ENCODE results near the gene CEACAM19.

CEACAM19 gene

DNA sequence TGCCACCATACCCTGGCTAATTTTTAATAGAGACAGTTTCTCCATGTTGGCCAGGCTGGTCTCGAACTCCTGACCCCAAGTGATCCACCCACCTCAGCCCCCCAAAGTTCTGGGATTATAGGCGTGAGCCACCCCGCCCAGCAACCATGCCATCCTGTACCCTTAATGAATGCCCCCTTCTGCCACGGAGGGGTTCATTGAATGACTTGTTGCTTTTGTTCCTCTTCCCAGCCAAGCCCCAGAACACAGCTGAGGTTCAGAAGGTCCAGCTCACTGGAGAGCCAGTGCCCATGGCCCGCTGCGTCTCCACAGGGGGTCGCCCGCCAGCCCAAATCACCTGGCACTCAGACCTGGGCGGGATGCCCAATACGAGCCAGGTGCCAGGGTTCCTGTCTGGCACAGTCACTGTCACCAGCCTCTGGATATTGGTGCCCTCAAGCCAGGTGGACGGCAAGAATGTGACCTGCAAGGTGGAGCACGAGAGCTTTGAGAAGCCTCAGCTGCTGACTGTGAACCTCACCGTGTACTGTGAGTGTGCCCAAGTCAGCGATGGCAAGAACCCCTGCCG lies 21.6 kb upstream of the CEACAM19 start:
- ATAC-seq, result no peak
- TF ChIP-seq ZC3H10 (CRISPR knock-in tag; IDR thresholded peaks at IDR 0.05) (no peak), SNAI2 (CRISPR knock-in tag; IDR thresholded peaks at IDR 0.05) (no peak), TOX (CRISPR knock-in tag; IDR thresholded peaks at IDR 0.05; ENCODE audit: borderline replicate concordance) (no peak), ISL1 (CRISPR knock-in tag; IDR thresholded peaks at IDR 0.05) (no peak), ZFP30 (CRISPR knock-in tag; IDR thresholded peaks at IDR 0.05) (no peak), ZNF8 (CRISPR knock-in tag; IDR thresholded peaks at IDR 0.05) (no peak), PPARA (CRISPR knock-in tag; IDR thresholded peaks at IDR 0.05; ENCODE audit: borderline replicate concordance) (no peak), ZFP3 (CRISPR knock-in tag; IDR thresholded peaks at IDR 0.05) (no peak), ZNF565 (CRISPR knock-in tag; conservative IDR thresholded peaks at IDR 0.05; ENCODE audit: low read depth) (no peak), CSDC2 (CRISPR knock-in tag; IDR thresholded peaks at IDR 0.05) (no peak), RARB (CRISPR knock-in tag; IDR thresholded peaks at IDR 0.05) (no peak), ARNTL (CRISPR knock-in tag; IDR thresholded peaks at IDR 0.05; ENCODE audit: borderline replicate concordance, low read depth) (no peak), GLIS3 (CRISPR knock-in tag; IDR thresholded peaks at IDR 0.05) (no peak), BACH2 (CRISPR knock-in tag; IDR thresholded peaks at IDR 0.05; ENCODE audit: borderline replicate concordance) (no peak), OSR1 (CRISPR knock-in tag; IDR thresholded peaks at IDR 0.05) (no peak), TCF4 (CRISPR knock-in tag; IDR thresholded peaks at IDR 0.05; ENCODE audit: borderline replicate concordance) (no peak), ESRRG (CRISPR knock-in tag; IDR thresholded peaks at IDR 0.05) (no peak)
- TF ChIP-seq, protein P1, sequence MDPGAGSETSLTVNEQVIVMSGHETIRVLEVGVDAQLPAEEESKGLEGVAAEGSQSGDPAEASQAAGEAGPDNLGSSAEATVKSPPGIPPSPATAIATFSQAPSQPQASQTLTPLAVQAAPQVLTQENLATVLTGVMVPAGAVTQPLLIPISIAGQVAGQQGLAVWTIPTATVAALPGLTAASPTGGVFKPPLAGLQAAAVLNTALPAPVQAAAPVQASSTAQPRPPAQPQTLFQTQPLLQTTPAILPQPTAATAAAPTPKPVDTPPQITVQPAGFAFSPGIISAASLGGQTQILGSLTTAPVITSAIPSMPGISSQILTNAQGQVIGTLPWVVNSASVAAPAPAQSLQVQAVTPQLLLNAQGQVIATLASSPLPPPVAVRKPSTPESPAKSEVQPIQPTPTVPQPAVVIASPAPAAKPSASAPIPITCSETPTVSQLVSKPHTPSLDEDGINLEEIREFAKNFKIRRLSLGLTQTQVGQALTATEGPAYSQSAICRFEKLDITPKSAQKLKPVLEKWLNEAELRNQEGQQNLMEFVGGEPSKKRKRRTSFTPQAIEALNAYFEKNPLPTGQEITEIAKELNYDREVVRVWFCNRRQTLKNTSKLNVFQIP (CRISPR knock-in tag; IDR thresholded peaks at IDR 0.05; ENCODE audit: borderline replicate concordance, low read depth), result no peak
- TF ChIP-seq, protein P2, sequence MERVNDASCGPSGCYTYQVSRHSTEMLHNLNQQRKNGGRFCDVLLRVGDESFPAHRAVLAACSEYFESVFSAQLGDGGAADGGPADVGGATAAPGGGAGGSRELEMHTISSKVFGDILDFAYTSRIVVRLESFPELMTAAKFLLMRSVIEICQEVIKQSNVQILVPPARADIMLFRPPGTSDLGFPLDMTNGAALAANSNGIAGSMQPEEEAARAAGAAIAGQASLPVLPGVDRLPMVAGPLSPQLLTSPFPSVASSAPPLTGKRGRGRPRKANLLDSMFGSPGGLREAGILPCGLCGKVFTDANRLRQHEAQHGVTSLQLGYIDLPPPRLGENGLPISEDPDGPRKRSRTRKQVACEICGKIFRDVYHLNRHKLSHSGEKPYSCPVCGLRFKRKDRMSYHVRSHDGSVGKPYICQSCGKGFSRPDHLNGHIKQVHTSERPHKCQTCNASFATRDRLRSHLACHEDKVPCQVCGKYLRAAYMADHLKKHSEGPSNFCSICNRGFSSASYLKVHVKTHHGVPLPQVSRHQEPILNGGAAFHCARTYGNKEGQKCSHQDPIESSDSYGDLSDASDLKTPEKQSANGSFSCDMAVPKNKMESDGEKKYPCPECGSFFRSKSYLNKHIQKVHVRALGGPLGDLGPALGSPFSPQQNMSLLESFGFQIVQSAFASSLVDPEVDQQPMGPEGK (CRISPR knock-in tag; IDR thresholded peaks at IDR 0.05; ENCODE audit: borderline replicate concordance), result no peak
- TF ChIP-seq, protein P3, sequence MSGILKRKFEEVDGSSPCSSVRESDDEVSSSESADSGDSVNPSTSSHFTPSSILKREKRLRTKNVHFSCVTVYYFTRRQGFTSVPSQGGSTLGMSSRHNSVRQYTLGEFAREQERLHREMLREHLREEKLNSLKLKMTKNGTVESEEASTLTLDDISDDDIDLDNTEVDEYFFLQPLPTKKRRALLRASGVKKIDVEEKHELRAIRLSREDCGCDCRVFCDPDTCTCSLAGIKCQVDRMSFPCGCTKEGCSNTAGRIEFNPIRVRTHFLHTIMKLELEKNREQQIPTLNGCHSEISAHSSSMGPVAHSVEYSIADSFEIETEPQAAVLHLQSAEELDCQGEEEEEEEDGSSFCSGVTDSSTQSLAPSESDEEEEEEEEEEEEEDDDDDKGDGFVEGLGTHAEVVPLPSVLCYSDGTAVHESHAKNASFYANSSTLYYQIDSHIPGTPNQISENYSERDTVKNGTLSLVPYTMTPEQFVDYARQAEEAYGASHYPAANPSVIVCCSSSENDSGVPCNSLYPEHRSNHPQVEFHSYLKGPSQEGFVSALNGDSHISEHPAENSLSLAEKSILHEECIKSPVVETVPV (CRISPR knock-in tag; IDR thresholded peaks at IDR 0.05), result no peak

DNA sequence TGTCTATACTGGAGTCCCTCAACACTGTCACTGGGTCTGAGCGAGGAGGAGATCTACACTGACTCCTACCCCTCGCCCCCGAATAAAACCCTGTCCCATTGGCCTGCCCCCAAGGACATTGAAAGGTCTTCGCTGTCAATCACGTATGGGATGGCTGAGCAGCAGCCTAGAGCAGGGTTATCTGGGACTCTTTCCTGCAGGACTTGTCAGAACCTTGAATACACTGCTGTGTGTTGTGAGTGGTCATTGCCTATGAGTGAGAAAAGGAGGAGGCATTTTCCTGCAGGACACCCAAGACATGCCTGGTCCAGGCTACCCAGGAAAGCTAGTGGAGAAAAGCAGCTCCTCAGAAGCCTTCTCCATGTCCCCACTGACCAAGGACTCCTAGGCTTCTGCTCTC lies 17.9 kb upstream of the CEACAM19 start:
- ATAC-seq, result no peak
- TF ChIP-seq TCF4 (CRISPR knock-in tag; IDR thresholded peaks at IDR 0.05; ENCODE audit: borderline replicate concordance) (no peak), RARB (CRISPR knock-in tag; IDR thresholded peaks at IDR 0.05) (no peak), SNAI2 (CRISPR knock-in tag; IDR thresholded peaks at IDR 0.05) (no peak), ZFP30 (CRISPR knock-in tag; IDR thresholded peaks at IDR 0.05) (no peak), GLIS3 (CRISPR knock-in tag; IDR thresholded peaks at IDR 0.05) (no peak), ZNF8 (CRISPR knock-in tag; IDR thresholded peaks at IDR 0.05) (no peak)
- TF ChIP-seq, protein P4, sequence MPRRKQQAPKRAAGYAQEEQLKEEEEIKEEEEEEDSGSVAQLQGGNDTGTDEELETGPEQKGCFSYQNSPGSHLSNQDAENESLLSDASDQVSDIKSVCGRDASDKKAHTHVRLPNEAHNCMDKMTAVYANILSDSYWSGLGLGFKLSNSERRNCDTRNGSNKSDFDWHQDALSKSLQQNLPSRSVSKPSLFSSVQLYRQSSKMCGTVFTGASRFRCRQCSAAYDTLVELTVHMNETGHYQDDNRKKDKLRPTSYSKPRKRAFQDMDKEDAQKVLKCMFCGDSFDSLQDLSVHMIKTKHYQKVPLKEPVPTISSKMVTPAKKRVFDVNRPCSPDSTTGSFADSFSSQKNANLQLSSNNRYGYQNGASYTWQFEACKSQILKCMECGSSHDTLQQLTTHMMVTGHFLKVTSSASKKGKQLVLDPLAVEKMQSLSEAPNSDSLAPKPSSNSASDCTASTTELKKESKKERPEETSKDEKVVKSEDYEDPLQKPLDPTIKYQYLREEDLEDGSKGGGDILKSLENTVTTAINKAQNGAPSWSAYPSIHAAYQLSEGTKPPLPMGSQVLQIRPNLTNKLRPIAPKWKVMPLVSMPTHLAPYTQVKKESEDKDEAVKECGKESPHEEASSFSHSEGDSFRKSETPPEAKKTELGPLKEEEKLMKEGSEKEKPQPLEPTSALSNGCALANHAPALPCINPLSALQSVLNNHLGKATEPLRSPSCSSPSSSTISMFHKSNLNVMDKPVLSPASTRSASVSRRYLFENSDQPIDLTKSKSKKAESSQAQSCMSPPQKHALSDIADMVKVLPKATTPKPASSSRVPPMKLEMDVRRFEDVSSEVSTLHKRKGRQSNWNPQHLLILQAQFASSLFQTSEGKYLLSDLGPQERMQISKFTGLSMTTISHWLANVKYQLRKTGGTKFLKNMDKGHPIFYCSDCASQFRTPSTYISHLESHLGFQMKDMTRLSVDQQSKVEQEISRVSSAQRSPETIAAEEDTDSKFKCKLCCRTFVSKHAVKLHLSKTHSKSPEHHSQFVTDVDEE (CRISPR knock-in tag; IDR thresholded peaks at IDR 0.05), result no peak
- TF ChIP-seq, protein P1 (CRISPR knock-in tag; IDR thresholded peaks at IDR 0.05; ENCODE audit: borderline replicate concordance, low read depth), result no peak
